ENCODE measurements around the gene TTC3.

TTC3 gene

DNA sequence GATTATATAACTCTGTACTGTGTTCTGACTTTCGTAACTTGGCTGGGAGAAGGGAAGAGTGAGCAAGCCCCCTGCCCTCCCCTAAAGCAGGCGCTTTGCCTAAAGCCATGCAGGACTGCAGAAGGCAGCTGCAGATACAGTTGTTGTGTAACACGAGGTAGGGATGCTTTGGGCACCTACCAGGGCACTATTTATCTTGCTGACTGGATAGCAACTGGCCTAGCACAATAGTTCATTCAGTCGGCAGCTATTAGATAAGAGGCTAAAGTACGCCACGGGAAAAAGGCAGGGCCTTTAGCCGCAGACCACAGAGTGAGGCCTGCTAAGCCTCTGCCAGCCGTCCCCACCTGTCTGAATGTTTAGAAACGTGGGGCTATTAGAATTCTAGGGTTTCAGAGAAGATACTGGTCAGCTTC, 80.9 kb downstream of the TTC3 start:
- no peak for DNase-seq

- no peak for DNase-seq
These were observed 82.1 kb downstream of the TTC3 start for GRCh38 chr21:37155186-37155585.

DNA sequence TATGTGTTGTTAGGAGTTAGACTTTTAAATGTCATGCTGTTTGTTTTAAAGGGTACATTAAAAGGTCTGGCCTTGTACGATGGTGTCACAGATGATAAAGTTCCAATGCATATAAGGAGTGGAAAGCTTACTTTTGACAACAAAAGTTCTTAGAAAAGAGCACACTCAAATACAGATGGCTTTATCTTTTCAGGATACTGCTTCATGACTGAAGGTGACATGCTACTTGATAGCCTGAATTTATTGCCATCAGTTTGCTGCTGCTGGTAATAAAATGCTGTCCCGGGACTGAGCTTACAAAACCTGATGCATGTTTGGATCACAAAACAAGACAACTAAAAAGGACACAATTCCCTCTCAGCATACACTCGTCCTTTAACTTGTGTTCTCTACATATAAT, 84.9 kb downstream of the TTC3 start:
- no peak for DNase-seq

GRCh38 chr21:37159053-37159776, 86.2 kb downstream of the TTC3 start:
- no peak for DNase-seq

- DNase-seq: no peak
These were observed 86.9 kb downstream of the TTC3 start for GRCh38 chr21:37159949-37160348.

- DNase-seq: no peak
These were observed 91.7 kb downstream of the TTC3 start for GRCh38 chr21:37164742-37165141.

- no peak for DNase-seq
These were observed 92.5 kb downstream of the TTC3 start for GRCh38 chr21:37165586-37165985.

GRCh38 chr21:37166733-37167132, 93.7 kb downstream of the TTC3 start:
- no peak for DNase-seq

GRCh38 chr21:37168666-37169065, 95.6 kb downstream of the TTC3 start:
- no peak for DNase-seq

GRCh38 chr21:37172646-37173045, 99.6 kb downstream of the TTC3 start:
- DNase-seq: no peak

GRCh38 chr21:37176716-37177115, 103.7 kb downstream of the TTC3 start:
- no peak for DNase-seq

DNA sequence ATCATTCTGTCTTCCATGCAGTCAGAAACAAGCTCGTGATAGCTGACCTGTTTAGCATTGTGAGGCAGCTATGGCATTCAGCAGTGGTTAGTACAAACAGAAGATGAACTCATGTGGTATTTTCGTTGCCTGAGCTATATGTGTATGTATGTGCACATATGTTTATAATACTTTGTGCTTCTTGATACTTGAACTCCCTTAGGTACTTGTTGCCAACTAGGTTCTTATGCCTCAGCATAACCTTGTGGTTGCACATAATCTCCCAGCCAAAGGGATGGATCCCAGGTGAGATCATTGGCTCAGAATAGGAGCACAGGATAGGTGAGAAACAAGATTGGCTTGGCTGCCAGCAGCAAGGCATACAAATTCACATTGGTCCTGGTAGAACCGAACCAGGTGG, 108.0 kb downstream of the TTC3 start:
- DNase-seq: no peak

- no peak for DNase-seq
These were observed 109.2 kb downstream of the TTC3 start for GRCh38 chr21:37182222-37182621.

DNA sequence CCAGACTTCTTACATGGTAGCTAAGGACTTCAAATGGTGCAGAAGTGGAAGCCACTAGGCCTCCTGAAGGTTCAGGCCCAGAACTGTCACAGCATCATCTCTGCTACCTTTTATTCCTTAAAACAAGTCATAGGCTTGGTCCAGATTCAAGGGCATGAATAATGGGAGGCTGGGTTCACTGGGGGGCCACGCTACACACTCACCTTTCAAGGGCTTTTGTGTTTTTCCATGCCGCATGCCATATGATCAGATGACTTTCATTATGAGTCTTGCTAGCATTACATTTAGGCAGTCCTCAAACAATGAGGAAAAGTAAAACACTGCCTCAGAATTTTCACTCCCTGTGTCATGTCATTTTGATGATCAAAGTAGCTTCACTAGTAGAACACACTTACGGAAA, 110.7 kb downstream of the TTC3 start:
- no peak for DNase-seq

DNA sequence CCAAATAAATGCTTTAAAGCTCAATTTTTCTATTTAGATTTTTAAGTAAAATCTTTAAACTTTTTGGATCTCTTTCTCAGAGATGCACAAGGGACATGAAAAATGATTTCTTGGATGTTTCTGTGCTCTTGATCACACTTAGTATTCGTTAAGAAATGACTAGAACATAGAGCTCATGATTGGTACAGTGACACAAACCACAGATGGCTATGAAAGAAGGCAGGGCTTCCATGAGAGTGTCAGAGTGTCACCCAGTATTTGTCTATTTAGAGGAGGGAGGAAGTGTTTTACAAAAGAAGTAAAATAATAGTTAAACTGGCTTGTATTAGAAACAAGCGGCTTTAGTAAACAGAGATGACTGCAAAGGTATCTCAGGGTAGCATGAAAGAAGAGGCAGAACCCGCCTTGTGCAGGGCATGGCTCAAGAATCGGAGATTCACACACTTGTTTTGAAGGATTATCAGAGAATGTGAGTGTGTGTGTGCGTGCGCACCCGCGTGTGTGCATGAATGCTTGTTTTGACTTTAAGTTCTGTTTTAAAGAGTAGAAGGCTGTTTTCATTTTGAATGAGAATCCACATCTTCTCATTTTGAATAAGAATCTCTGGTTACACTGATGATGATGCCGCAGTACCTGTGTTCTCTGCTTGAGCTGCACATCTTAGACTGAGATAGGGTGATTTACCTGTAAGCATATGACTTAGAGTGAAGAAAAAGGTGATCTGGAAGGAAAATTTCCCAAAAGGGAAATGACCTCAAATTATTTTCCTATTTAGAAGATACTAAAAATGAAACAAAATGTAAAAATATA, 111.9 kb downstream of the TTC3 start:
- DNase-seq: no peak

DNA sequence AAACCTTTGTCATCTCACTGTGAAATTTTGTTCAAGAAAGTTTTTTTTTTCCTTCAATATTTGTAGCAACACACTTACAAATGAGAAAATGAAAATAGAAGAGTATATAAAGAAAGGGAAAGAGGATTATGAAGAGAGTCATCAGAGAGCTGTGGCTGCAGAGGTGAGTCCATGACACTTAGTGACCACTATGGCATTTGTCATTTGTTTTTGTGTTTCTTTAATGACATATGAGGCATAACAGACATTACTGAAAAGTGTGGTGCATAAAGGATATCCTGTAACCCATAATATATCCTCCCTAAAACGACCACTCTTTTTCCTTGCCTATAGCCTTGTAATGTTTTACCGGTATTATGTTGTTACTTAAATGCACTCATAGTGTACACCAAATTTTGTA, 113.9 kb downstream of the TTC3 start:
- no peak for DNase-seq

DNA sequence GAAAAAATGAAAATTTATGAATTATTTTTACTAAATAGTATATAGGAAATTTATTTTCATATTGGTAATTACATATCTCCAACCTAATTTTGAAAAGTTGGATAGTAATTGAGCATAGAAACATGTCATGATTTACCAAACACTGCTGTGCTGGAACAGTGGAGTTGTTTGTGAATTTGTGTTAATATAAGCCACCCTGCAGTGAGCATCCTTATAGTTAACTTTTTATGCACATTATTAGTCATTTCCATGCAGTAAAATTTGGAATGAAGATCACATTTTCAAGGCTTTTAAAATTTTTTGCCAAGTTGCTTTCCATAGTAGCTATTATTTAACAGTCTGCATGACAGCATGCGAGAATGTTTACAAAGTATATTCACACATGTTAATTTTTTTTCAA, 115.8 kb downstream of the TTC3 start:
- no peak for DNase-seq

- no peak for DNase-seq
These were observed 119.0 kb downstream of the TTC3 start for GRCh38 chr21:37192019-37192418.

DNA sequence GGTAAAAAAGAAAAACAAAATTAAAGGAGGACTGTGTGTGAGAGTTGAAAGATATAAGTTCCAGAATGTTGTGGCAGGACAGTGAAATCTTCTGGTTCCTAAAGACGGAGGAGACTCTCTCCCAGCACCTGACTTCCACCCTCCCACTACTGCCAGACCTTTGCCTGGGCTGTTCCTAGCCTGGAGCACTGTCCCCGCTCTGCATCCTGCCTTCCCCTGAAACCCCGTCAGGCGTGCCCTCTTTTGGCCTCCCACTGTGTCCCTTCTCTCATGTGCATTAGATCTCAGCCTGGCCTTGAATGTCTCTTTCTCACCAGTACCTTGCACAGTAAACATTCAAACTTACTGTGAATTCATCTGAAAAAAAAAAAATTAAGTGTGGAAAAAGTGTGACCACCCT, 120.0 kb downstream of the TTC3 start:
- DNase-seq: no peak

DNA sequence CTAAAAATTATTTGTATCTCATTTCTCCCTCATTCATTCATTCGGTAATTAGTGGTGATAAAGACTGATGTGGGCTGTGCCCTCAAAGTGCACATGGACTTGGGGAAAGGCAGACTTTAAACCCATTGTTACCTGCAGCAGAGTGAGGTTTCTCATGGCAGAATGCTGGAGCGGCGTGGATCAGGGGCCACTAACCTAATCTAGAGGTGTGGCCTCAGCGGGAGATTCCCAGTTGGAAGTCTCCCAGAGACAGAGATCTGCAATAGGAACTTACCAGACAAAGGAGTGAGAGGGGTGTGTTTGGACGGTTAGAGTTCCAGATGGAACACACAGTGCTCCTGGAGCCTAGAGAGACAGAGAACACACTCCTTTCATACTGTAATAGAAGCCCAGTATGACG, 120.6 kb downstream of the TTC3 start:
- no peak for DNase-seq

GRCh38 chr21:37195059-37195458, 122.0 kb downstream of the TTC3 start:
- DNase-seq: no peak

DNA sequence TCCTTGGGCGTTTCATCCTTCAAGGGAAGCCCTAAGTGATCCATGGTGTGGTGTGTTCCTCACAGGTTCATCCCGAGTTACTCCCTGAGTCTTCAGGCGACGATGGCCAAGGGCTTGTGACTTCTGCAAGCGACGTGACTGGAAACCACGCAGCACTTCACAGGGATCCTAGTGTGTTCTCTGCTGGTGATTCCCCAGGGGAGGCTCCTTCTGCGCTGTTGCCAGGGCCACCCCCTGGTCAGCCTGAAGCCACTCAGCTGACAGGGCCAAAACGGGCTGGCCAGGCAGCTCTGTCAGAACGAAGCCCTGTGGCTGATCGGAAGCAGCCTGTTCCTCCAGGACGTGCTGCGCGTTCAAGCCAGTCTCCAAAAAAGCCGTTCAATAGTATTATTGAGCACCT, 122.6 kb downstream of the TTC3 start:
- DNase-seq: no peak

DNA sequence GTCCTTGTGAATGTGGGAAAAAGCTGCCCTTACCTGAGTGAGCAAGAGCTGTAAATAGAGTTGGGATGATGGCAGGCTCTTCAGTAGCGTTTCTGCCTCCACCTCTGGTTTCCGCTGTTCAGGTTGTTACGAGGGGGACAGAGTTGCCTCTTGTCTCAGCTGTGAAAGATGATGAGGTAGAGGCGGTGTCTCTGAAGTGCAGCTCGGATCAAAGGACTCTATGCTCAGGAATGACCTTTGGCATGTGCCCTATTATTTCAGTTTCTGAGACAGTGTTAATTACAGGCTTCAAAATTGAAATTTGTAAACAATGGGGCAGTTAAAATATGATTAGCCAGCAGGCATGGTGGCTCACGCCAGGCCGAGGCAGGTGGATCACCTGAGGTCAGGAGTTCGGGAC, 123.8 kb downstream of the TTC3 start:
- DNase-seq: no peak

DNA sequence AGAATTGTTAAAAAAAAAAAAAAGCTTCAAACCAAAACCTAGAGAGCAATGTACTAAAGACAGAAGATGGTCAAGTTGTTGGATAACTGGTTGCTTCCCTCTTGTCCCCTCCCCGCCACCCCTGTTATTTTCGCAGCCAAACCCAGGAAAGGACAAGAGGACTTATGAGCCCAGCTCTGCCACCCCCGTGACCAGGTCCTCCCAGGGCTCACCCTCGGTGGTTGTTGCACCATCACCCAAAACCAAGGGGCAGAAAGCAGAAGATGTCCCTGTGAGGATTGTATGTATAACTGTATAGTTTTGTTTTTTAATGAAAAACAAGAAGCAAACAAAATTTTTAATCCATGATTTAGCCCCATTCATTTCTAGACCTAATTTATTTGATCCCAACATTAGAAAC, 124.7 kb downstream of the TTC3 start:
- DNase-seq: no peak

Data from DMS79 (cell line).